GM12892 (cell line): ENCODE measurements around the gene STAM2.

Experiments
- POLR2A ChIP-seq: IDR thresholded peaks from 2 replicates; pipeline ENCODE4 v1.6.1; 2011; ENCODE audit warnings: low read depth, low read length, control low read depth
- POLR2AphosphoS5 ChIP-seq: IDR thresholded peaks from 2 replicates; pipeline ENCODE4 v1.6.1; 2011; ENCODE audit warnings: low read depth, low read length, control low read depth
- TAF1 ChIP-seq: IDR thresholded peaks from 2 replicates; pipeline ENCODE4 v1.6.1; 2011; ENCODE audit warnings: low read depth, mild to moderate bottlenecking, control low read depth, low read length, borderline replicate concordance

GRCh38 chr2:152078023-152078422 is 97.5 kb downstream of the STAM2 start:
- TF ChIP-seq POLR2AphosphoS5 (no peak), POLR2A (no peak), TAF1 (no peak)
